GM12878 (cell line): ENCODE measurements around the gene MGME1. TPM values are rescaled to one million over a fixed set of nuclear protein-coding genes. Genes with fewer than 3 reads are reported as not detected.

Experiments
- ATF2 ChIP-seq: IDR thresholded peaks from 2 replicates; pipeline ENCODE4 v1.6.1; 2012; ENCODE audit warnings: low read length, inconsistent platforms
- ATF7 ChIP-seq: fragments of 450-650 bp; IDR thresholded peaks from 2 replicates; pipeline ENCODE4 v1.6.1; 2016; ENCODE audit warnings: low read depth, mild to moderate bottlenecking
- NFXL1 ChIP-seq: fragments of 450-650 bp; IDR thresholded peaks from 2 replicates; pipeline ENCODE4 v1.6.1; 2017; ENCODE audit warnings: antibody characterized with exemption, mild to moderate bottlenecking, borderline replicate concordance
- PRDM15 ChIP-seq: fragments of 450-650 bp; formaldehyde crosslinking; IDR thresholded peaks from 2 replicates; pipeline ENCODE4 v1.4.0; 2020; ENCODE audit warnings: mild to moderate bottlenecking, moderate library complexity
- RELB ChIP-seq: fragments of 450-650 bp; IDR thresholded peaks from 2 replicates; pipeline ENCODE4 v1.6.1; 2017; ENCODE audit warnings: low read depth, mild to moderate bottlenecking, moderate library complexity
- ZBTB11 ChIP-seq: fragments of 450-650 bp; formaldehyde crosslinking; IDR thresholded peaks from 2 replicates; pipeline ENCODE4 v1.5.0; 2022; ENCODE audit warnings: mild to moderate bottlenecking, missing genetic modification characterization
- ZNF384 ChIP-seq: IDR thresholded peaks from 2 replicates; pipeline ENCODE4 v1.6.1; 2012; ENCODE audit warnings: low read depth, mild to moderate bottlenecking, low read length, improper control_type of control experiment, borderline replicate concordance
- polyA plus RNA-seq, 11 experiments: library from polyadenylated mRNA; depleted of rRNA in 4 of 11; unstranded in 6 of 11; stranded (reverse) in 5 of 11; fragments of >200 nt; fragmentation: Nextera tagmentation in 4 of 11; fragmentation: Illumina TruSeq in 1 of 11; extraction: Ambion mirVana in 4 of 11; extraction: Trizol in 1 of 11; gene quantifications; 1 replicate in 1 of 11; 2 replicates in 10 of 11; pipeline versions ENCODE4 v1.2.1 to v1.2.3, GENCODE V29; 2011 to 2016; ENCODE audit warnings: inconsistent platforms in 2 of 11, missing spikeins in 2 of 11, low read depth in 1 of 11
- total RNA-seq, 4 experiments: library from RNA; depleted of rRNA in 3 of 4; stranded (reverse); fragments of >200 nt in 3 of 4; fragmentation: Illumina TruSeq in 1 of 4; extraction: Trizol in 1 of 4; gene quantifications; 2 replicates each; pipeline versions ENCODE4 v1.2.1 to v1.2.3, GENCODE V29; 2013 to 2021

The MGME1 gene
- total and polyA plus RNA-seq, 10 of the 15 experiments (the other 5 are each of a cell fraction or from before 2014, with no cell fraction given) = 13.4 to 44.8 (median 30.6) TPM

- TF ChIP-seq RELB (0 out of 2 replicates have a peak, but pooled peaks have one; percentile 17), PRDM15 (CRISPR knock-in tag) (no peak), ZBTB11 (CRISPR knock-in tag) (no peak), ATF2 (peak; percentile 51; the same call in 1 of the 2 replicates), ATF7 (peak; percentile 34; the same call in 1 of the 2 replicates), ZNF384 (no peak), NFXL1 (no peak)
- TF ChIP-seq, all 136 proteins: peak for 23
Measured at GRCh38 chr20:17992224-17992637, 23.4 kb downstream of the MGME1 start (continued).
